Measurements from ENCODE around the gene THADA. TPM values are rescaled to one million over a fixed set of nuclear protein-coding genes. Genes with fewer than 3 reads are reported as not detected.
A peak's percentile ranks its signal among the peaks of the same experiment; 100 is the strongest.

THADA gene
- total RNA-seq, 1 donor from 2014 or later = 29.3 TPM

GRCh38 chr2:43239981-43240765 lies 355.7 kb downstream of the THADA start:
- Histone ChIP-seq H3F3A (ENCODE audit: low read depth) (no peaks in the 10 kb centered on the region), H3K4me2 (no peak overlapping the region), H3K27me3 (no peaks in the 10 kb centered on the region), H2AFZ (replicated peaks) (no peak overlapping the region), H3K79me2 (ENCODE audit: low read depth) (no peaks in the 10 kb centered on the region), H3K4me3 (no peak overlapping the region), H3K9ac (no peak overlapping the region), H3K9me3 (ENCODE audit: low read depth) (no peaks in the 10 kb centered on the region), H3K36me3 (no peaks in the 10 kb centered on the region), H4K20me1 (ENCODE audit: low read depth) (no peaks in the 10 kb centered on the region), H3K27ac (no peak overlapping the region), H3K4me1 (no peaks in the 10 kb centered on the region)
- DNase-seq (ENCODE audit: low spot score) = no peak
- peaks cover 3% of the 10 kb centered on the region for H3K36me3 Mint-ChIP-seq
- H3K4me3 Mint-ChIP-seq = no peak overlapping the region
- TF ChIP-seq EZH2 (IDR thresholded peaks at IDR 0.05) (no peak), EZH2phosphoT487 (IDR thresholded peaks at IDR 0.05) (no peak), CTCF (IDR thresholded peaks at IDR 0.05) (peak; percentile 32)
- H3K27ac Mint-ChIP-seq = no peak overlapping the region
- H3K27me3 Mint-ChIP-seq (ENCODE audit: insufficient read depth, low read depth) = no peaks in the 10 kb centered on the region
- H3K4me1 Mint-ChIP-seq = no peaks in the 10 kb centered on the region
- H3K9me3 Mint-ChIP-seq = no peaks in the 10 kb centered on the region

GRCh38 chr2:43238813-43239212 lies 357.0 kb downstream of the THADA start:
- H4K20me1 ChIP-seq (ENCODE audit: low read depth) = no peaks in the 10 kb centered on the region
- H3K27me3 ChIP-seq = no peaks in the 10 kb centered on the region
- H3K9me3 ChIP-seq (ENCODE audit: low read depth) = no peaks in the 10 kb centered on the region
- H3F3A ChIP-seq (ENCODE audit: low read depth) = no peaks in the 10 kb centered on the region
- Mint-ChIP-seq H3K36me3 (peaks cover 1% of the 10 kb centered on the region), H3K4me1 (no peaks in the 10 kb centered on the region), H3K9me3 (no peaks in the 10 kb centered on the region), H3K4me3 (no peak overlapping the region), H3K27me3 (ENCODE audit: insufficient read depth, low read depth) (no peaks in the 10 kb centered on the region), H3K27ac (no peak overlapping the region)
- no peaks in the 10 kb centered on the region for H3K79me2 ChIP-seq (ENCODE audit: low read depth)
- no peak overlapping the region for H3K4me3 ChIP-seq
- no peaks in the 10 kb centered on the region for H3K4me1 ChIP-seq
- no peak overlapping the region for H3K9ac ChIP-seq
- no peak overlapping the region for H3K4me2 ChIP-seq
- H3K27ac ChIP-seq = no peak overlapping the region
- H3K36me3 ChIP-seq = no peaks in the 10 kb centered on the region
- no peak for DNase-seq (ENCODE audit: low spot score)
- TF ChIP-seq EZH2phosphoT487 (IDR thresholded peaks at IDR 0.05) = no peak
- no peak for TF ChIP-seq CTCF (IDR thresholded peaks at IDR 0.05)
- no peak for TF ChIP-seq EZH2 (IDR thresholded peaks at IDR 0.05)
- no peak overlapping the region for H2AFZ ChIP-seq (replicated peaks)

GRCh38 chr2:43238176-43238575 lies 357.7 kb downstream of the THADA start:
- peaks cover 1% of the 10 kb centered on the region for H3K36me3 Mint-ChIP-seq
- no peak overlapping the region for H3K4me2 ChIP-seq
- H3K4me1 Mint-ChIP-seq = no peaks in the 10 kb centered on the region
- H3F3A ChIP-seq (ENCODE audit: low read depth) = peaks cover 1% of the 10 kb centered on the region
- H3K27ac Mint-ChIP-seq = no peak overlapping the region
- H3K4me3 Mint-ChIP-seq = no peak overlapping the region
- no peaks in the 10 kb centered on the region for H3K79me2 ChIP-seq (ENCODE audit: low read depth)
- H3K9me3 ChIP-seq (ENCODE audit: low read depth) = no peaks in the 10 kb centered on the region
- H3K9ac ChIP-seq = no peak overlapping the region
- no peaks in the 10 kb centered on the region for H3K27me3 Mint-ChIP-seq (ENCODE audit: insufficient read depth, low read depth)
- H3K36me3 ChIP-seq = no peaks in the 10 kb centered on the region
- H2AFZ ChIP-seq (replicated peaks) = no peak overlapping the region
- DNase-seq (ENCODE audit: low spot score) = no peak
- H3K27me3 ChIP-seq = no peaks in the 10 kb centered on the region
- TF ChIP-seq CTCF (IDR thresholded peaks at IDR 0.05) = no peak
- no peak for TF ChIP-seq EZH2 (IDR thresholded peaks at IDR 0.05)
- no peak for TF ChIP-seq EZH2phosphoT487 (IDR thresholded peaks at IDR 0.05)
- H3K9me3 Mint-ChIP-seq = no peaks in the 10 kb centered on the region
- no peaks in the 10 kb centered on the region for H3K4me1 ChIP-seq
- H3K27ac ChIP-seq = no peak overlapping the region
- H3K4me3 ChIP-seq = no peak overlapping the region
- no peaks in the 10 kb centered on the region for H4K20me1 ChIP-seq (ENCODE audit: low read depth)

Measured in neural progenitor cell (in vitro differentiated cells).